ENCODE measurements around the gene CTSA.
A peak's percentile ranks its signal among the peaks of the same experiment; 100 is the strongest.
"Not testable (repeated sequence)": the region's sequence is repeated elsewhere in the genome, so short reads cannot be mapped to it uniquely, and the experiment has no call there.

Gene CTSA

GRCh38 chr20:45894797-45895196, 3.7 kb downstream of the CTSA start:
- no peak for DNase-seq (ENCODE audit: low read depth in 2 of 2)

GRCh38 chr20:45896641-45897161, 5.6 kb downstream of the CTSA start:
- DNase-seq (ENCODE audit: low read depth in 2 of 2): no peak

- no peak for DNase-seq (ENCODE audit: low read depth in 2 of 2)
Measured at GRCh38 chr20:45897289-45897688, 6.2 kb downstream of the CTSA start.

- no peak for DNase-seq (ENCODE audit: low read depth in 2 of 2)
Measured at GRCh38 chr20:45897692-45898091, 6.6 kb downstream of the CTSA start.

- no peak for DNase-seq (ENCODE audit: low read depth in 2 of 2)
Measured at GRCh38 chr20:45898285-45898684, 7.2 kb downstream of the CTSA start.

GRCh38 chr20:45899046-45899835, 8.1 kb downstream of the CTSA start:
- no peak for DNase-seq (ENCODE audit: low read depth in 2 of 2)

GRCh38 chr20:45901332-45901731, 10.2 kb downstream of the CTSA start:
- not testable (repeated sequence) for DNase-seq (ENCODE audit: low read depth in 2 of 2)

GRCh38 chr20:45902199-45902701, 11.1 kb downstream of the CTSA start:
- no peak for DNase-seq (ENCODE audit: low read depth in 2 of 2)

- no peak for DNase-seq (ENCODE audit: low read depth in 2 of 2)
Measured at GRCh38 chr20:45904583-45905504, 13.7 kb downstream of the CTSA start.

GRCh38 chr20:45905505-45906079, 14.5 kb downstream of the CTSA start:
- DNase-seq (ENCODE audit: low read depth in 2 of 2): no peak

GRCh38 chr20:45907219-45907948, 16.2 kb downstream of the CTSA start:
- DNase-seq (ENCODE audit: low read depth in 2 of 2): no peak

- DNase-seq (ENCODE audit: low read depth in 2 of 2): no peak
Measured at GRCh38 chr20:45908084-45908483, 16.9 kb downstream of the CTSA start.

GRCh38 chr20:45909336-45909808, 18.2 kb downstream of the CTSA start:
- no peak for DNase-seq (ENCODE audit: low read depth in 2 of 2)

- no peak for DNase-seq (ENCODE audit: low read depth in 2 of 2)
Measured at GRCh38 chr20:45909817-45910669, 18.9 kb downstream of the CTSA start.

- DNase-seq (ENCODE audit: low read depth in 2 of 2): peak; percentile 93 to 97
Measured at GRCh38 chr20:45910670-45911485, 19.7 kb downstream of the CTSA start.

- no peak for DNase-seq (ENCODE audit: low read depth in 2 of 2)
Measured at GRCh38 chr20:45911486-45912343, 20.6 kb downstream of the CTSA start, which contains the start of gene PLTP. TSS of gene PLTP (minus strand) at chr20:45912155. CDS start at chr20:45911452, 703 bp downstream.

GRCh38 chr20:45912344-45912682, 21.2 kb downstream of the CTSA start:
- no peak for DNase-seq (ENCODE audit: low read depth in 2 of 2)

GRCh38 chr20:45913116-45913515, 22.0 kb downstream of the CTSA start:
- no peak for DNase-seq (ENCODE audit: low read depth in 2 of 2)

All from stimulated activated CD4-positive, alpha-beta T cell treated with anti-CD3 and anti-CD28 coated beads, Interleukin-15, amount 100 ng/mL, for 48 hours (primary cell).